ENCODE results near the gene NOXA1. TPM values are rescaled to one million over a fixed set of nuclear protein-coding genes. Genes with fewer than 3 reads are reported as not detected.

Gene NOXA1
- total and polyA plus RNA-seq, 8 donors: 6.6 to 45.5 (median 12.6) TPM

DNA sequence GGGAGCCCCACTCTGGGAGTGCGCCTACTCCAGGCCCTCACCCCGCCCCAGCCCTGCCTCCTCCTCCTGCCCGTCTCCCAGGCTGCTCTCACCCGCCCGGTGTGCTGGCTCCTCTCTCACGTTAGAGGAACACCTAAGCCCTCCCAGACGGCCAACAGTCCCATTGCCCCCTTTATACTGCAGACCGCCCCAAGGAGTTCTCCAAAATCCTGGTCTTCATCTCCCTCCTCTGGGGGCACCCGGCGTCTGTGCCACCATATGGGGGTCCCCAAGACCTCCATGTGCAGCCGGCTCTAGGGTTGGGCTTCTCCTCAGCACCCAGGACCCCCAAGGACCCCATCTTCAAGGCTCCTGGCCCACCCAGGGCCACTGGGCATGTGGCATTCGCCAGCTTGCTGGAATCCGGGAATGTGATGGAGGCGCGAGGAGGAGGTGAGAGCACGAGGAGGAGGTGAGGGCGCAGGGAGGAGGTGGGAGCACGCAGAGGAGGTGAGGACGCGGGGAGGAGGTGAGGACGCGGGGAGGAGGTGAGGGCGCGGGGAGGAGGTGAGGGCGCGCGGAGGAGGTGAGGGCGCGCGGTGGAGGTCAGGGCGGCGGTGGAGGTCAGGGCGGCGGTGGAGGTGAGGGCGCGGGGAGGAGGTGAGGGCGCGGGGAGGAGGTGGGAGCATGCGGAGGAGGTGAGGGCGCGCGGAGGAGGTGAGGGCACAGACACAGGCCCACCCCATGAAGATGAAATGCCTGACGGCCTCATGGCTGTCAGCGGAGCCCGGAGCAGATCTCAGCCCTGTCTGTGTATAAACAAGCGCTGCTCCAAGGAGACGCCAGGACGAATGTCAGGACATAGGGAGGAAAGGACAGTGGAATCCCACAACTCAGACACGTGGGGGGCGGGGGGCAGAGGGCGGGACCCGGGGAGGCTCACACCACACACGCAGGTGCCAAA lies 41.4 kb upstream of the NOXA1 start:
- WGBS, 2 donors: 95 to 96% methylated on average over 51 to 53 of the region's 53 CpGs
- Histone ChIP-seq H3K4me3 (no peak overlapping the region), H3K27me3 (no peaks in the 10 kb centered on the region), H3K4me1 (no peaks in the 10 kb centered on the region), H3K27ac (no peak overlapping the region), H3K36me3 (no peaks in the 10 kb centered on the region), H3K9me3 (no peaks in the 10 kb centered on the region)
- ATAC-seq (peak in 1 of 4 donors; percentile 19), DNase-seq (peak in 3 of 6 donors; percentile 25 to 63 (median 44)), FAIRE-seq (no peak)
- intact Hi-C loops (cut with DNase I): no loop called here
- TF ChIP-seq, protein P1, sequence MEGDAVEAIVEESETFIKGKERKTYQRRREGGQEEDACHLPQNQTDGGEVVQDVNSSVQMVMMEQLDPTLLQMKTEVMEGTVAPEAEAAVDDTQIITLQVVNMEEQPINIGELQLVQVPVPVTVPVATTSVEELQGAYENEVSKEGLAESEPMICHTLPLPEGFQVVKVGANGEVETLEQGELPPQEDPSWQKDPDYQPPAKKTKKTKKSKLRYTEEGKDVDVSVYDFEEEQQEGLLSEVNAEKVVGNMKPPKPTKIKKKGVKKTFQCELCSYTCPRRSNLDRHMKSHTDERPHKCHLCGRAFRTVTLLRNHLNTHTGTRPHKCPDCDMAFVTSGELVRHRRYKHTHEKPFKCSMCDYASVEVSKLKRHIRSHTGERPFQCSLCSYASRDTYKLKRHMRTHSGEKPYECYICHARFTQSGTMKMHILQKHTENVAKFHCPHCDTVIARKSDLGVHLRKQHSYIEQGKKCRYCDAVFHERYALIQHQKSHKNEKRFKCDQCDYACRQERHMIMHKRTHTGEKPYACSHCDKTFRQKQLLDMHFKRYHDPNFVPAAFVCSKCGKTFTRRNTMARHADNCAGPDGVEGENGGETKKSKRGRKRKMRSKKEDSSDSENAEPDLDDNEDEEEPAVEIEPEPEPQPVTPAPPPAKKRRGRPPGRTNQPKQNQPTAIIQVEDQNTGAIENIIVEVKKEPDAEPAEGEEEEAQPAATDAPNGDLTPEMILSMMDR (IDR thresholded peaks at IDR 0.05): no peak

DNA sequence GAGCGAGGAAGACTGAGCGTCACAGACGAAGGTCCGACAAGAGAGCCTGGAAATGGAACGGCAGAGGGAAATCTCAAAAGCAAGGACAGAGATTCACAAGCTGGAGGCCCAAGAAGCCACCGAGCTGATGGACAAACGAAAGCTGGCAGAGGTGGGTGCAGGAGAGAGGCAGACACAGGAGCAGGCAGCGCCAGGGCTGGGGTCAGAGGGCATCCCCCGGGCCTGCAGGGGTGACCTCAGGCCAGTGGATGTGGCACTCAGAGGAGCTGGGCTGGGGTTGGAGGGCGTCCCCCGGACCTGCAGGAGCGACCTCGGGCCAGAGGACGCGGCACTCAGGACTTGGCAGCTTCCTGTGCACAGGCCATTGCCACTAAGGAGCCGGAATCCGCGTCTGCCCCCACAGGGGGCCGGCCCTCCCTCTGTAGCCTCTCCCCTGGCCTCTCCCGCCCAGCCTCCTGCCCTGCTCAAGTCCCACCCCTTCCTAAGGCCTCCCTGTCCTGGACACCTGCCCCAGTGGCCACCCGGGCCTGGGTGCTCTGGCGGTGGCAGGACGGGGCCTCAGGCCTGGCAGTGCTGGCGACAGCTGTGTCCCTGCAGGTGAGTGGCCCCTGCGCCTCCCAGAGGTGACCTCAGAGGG lies 40.6 kb upstream of the NOXA1 start:
- no peaks in the 10 kb centered on the region for H3K9me3 ChIP-seq
- 87 to 89% methylated on average over 20 to 25 of the region's 25 CpGs for WGBS, 2 donors
- ATAC-seq (peak in 1 of 4 donors; percentile 17), FAIRE-seq (no peak), DNase-seq (peak in 3 of 6 donors; percentile 26 to 66 (median 50))
- no peaks in the 10 kb centered on the region for H3K4me1 ChIP-seq
- H3K36me3 ChIP-seq: no peaks in the 10 kb centered on the region
- no peak overlapping the region for H3K4me3 ChIP-seq
- TF ChIP-seq, protein P1 (IDR thresholded peaks at IDR 0.05): no peak
- H3K27me3 ChIP-seq: no peaks in the 10 kb centered on the region
- intact Hi-C loops (cut with DNase I): no loop called here
- H3K27ac ChIP-seq: no peak overlapping the region

DNA sequence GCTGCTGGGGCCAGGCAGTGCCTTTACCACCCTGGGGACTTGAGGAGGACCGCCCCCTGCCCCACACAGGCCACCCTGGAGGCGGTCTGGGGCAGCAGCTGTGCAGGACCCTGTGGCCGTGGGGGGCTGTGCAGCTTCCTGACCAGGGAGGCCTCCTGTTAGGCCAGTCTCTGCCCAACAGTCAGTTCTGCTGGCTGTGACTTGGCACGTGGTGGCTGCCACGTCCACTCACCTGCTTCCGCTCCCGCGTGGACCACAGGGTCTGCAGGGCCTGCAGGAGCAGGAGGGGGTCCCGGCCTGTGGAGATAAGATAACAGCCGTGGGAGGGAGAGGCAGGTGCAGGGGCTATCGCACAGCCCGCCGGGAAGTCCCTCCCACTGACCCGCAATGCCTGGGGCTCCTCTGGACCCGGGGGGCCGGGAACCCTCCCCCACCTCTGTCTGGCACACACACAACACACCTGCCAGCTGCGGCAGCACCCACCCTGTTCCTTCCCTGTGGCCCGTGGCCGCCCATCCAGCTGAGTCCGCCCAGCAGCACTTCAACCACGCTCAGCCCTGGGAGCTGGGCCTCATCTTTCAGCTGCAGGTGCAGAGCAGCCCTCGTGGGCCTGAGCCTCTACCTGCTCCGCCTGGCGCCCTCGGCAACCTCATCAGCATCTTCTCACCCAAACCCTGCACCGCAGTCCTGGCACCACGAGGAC lies 40.0 kb upstream of the NOXA1 start:
- TF ChIP-seq, protein P1 (IDR thresholded peaks at IDR 0.05): no peak
- no peaks in the 10 kb centered on the region for H3K4me1 ChIP-seq
- ATAC-seq (peak in 1 of 4 donors; percentile 8), DNase-seq (peak in 3 of 6 donors; percentile 23 to 62 (median 51)), FAIRE-seq (no peak)
- WGBS, 2 donors: 74 to 79% methylated on average over 24 to 27 of the region's 27 CpGs
- H3K27me3 ChIP-seq: no peaks in the 10 kb centered on the region
- intact Hi-C loops (cut with DNase I): no loop called here
- no peak overlapping the region for H3K27ac ChIP-seq
- H3K9me3 ChIP-seq: no peaks in the 10 kb centered on the region
- no peaks in the 10 kb centered on the region for H3K36me3 ChIP-seq
- no peak overlapping the region for H3K4me3 ChIP-seq

DNA sequence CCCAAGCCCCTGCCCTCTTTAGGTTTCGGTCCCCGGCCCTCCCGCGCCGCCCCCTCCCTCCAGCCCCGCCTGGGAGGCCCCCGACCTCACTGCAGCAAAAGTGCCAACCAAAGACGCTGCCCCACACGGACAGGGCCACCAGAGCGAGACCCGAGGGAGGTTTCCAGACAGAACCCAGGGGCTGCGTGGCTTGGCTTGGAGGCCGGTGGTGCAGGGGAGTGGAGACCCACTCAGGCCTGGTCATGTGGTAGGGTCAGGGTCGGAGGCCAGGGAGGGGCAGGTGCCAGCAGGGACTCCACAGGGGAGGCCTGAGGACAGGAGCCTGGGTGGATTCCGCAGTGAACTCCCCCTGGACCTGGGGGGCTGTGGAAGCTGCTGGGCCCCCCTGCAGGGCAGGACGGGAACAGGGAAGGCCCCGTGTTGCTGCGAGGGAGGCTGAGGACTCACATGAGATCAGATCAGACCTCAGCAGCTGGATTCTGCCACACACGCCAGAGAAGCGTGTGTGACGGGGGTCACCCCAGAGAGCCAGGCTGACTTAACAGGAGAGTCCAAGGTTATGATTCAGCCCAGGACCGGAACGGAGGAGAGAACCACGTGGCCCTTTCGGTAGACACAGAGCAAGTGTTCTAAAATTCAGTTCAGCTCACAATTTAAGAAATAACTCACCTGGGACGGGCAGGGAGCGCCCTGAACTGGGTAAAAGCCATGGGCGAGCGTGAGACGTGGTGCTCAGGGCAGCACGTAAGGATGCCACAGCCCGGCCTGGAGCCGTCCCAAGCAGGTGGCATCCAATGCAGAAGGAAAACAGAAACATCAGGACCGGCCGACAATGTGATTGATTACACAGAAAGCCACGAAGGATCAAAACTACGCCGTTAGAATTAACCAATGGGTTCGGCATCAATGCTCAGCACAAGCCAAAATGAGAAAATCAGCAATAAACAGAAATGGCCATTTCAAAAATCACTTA lies 39.1 kb upstream of the NOXA1 start:
- Histone ChIP-seq H3K27ac (no peak overlapping the region), H3K4me1 (no peaks in the 10 kb centered on the region), H3K27me3 (no peaks in the 10 kb centered on the region), H3K9me3 (no peaks in the 10 kb centered on the region), H3K36me3 (no peaks in the 10 kb centered on the region), H3K4me3 (no peak overlapping the region)
- no peak for FAIRE-seq
- intact Hi-C loops (cut with DNase I): no loop called here
- ATAC-seq: no peak
- TF ChIP-seq, protein P1 (IDR thresholded peaks at IDR 0.05): no peak
- peak in 3 of 6 donors; percentile 16 to 71 (median 47) for DNase-seq
- WGBS, 2 donors: 93 to 95% methylated on average over 37 to 39 of the region's 39 CpGs

Data from pancreas (tissue), 10 donors.